HG02759 (cell line): ENCODE data around the gene KIF17.
"Not testable (repeated sequence)": the region's sequence is repeated elsewhere in the genome, so short reads cannot be mapped to it uniquely, and the experiment has no call there.

Experiments
- ATAC-seq: cut with Tn5 transposase; IDR thresholded peaks from one replicate; pipeline ENCODE4 v1.9.1; 2021; ENCODE audit warnings: mild to moderate bottlenecking, moderate library complexity; ENCODE audit not compliant: unreplicated experiment

The KIF17 gene

GRCh38 chr1:20728371-20729154, 10.8 kb upstream of the KIF17 start:
- ATAC-seq, result no peak

- ATAC-seq, result no peak
Observed at GRCh38 chr1:20727746-20728316, 10.0 kb upstream of the KIF17 start.

GRCh38 chr1:20726932-20727745, 9.3 kb upstream of the KIF17 start:
- no peak for ATAC-seq

GRCh38 chr1:20726118-20726911, 8.5 kb upstream of the KIF17 start:
- ATAC-seq, result no peak

GRCh38 chr1:20725189-20726117, 7.6 kb upstream of the KIF17 start:
- no peak for ATAC-seq

- ATAC-seq, result no peak
Observed at GRCh38 chr1:20724364-20725188, 6.8 kb upstream of the KIF17 start.

- no peak for ATAC-seq
Observed at GRCh38 chr1:20723537-20724363, 5.9 kb upstream of the KIF17 start.

- ATAC-seq, result no peak
Observed at GRCh38 chr1:20723159-20723536, 5.3 kb upstream of the KIF17 start.

- ATAC-seq, result no peak
Observed at GRCh38 chr1:20721117-20722061, 3.6 kb upstream of the KIF17 start.

- no peak for ATAC-seq
Observed at GRCh38 chr1:20720631-20721091, 2.9 kb upstream of the KIF17 start.

GRCh38 chr1:20719871-20720620, 2.2 kb upstream of the KIF17 start:
- no peak for ATAC-seq

GRCh38 chr1:20719261-20719660, 1.5 kb upstream of the KIF17 start:
- no peak for ATAC-seq

- ATAC-seq, result not testable (repeated sequence)
Observed at GRCh38 chr1:20718343-20718882, 606 bp upstream of the KIF17 start.

GRCh38 chr1:20716232-20716631, 1.6 kb downstream of the KIF17 start:
- ATAC-seq, result no peak

- ATAC-seq, result no peak
Observed at GRCh38 chr1:20715406-20715805, 2.4 kb downstream of the KIF17 start.

GRCh38 chr1:20713440-20713839, 4.4 kb downstream of the KIF17 start:
- no peak for ATAC-seq
